ENCODE measurements around the gene PGC.

PGC gene

DNA sequence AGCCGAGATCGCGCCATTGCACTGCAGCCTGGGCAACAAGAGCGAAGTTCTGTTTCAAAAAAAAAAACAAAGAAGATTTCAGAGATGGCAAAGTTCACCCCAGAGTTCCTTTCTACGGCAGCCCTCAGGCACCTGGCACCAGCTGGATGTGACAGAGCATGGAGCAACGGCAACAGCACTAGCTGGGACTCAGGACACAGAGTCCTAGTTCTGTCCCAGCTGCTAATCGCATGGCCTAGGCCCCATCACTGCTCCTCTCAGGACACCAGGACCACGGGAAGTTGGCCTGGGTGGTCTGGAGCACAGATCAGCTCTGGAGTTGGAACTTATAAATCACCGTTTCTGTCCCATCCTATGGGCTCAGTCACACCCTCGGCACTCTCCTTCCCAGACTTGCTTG lies 1.1 kb downstream of the PGC start:
- no peak for DNase-seq (ENCODE audit: low read depth)

DNA sequence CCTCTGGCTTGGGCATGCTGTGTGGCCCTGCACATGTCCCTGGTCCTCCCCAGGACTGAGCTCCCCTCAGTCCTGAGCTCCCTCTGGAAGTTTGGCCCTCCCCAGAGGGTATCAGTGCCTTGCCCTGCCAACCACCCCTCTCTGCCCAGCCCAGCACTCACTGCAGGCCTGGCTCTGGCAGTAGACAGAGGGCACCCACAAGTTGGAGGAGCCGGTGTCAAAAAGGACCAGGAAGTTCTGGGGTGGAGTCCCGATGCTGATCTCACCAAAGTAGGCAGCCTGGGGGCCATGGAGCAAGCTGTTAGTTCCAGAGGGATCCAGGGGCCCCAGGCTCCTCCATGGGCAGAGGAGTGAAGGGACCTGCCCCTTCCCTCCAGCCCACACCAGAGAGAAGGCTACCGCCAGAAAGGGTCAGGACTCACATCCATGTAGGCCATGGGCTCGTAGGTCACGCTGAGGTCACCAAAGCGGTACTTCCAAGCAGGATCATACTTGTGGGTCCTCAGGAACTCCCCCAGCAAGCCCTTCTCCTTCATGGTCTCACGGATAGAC lies 2.9 kb downstream of the PGC start:
- no peak for DNase-seq (ENCODE audit: low read depth)

DNA sequence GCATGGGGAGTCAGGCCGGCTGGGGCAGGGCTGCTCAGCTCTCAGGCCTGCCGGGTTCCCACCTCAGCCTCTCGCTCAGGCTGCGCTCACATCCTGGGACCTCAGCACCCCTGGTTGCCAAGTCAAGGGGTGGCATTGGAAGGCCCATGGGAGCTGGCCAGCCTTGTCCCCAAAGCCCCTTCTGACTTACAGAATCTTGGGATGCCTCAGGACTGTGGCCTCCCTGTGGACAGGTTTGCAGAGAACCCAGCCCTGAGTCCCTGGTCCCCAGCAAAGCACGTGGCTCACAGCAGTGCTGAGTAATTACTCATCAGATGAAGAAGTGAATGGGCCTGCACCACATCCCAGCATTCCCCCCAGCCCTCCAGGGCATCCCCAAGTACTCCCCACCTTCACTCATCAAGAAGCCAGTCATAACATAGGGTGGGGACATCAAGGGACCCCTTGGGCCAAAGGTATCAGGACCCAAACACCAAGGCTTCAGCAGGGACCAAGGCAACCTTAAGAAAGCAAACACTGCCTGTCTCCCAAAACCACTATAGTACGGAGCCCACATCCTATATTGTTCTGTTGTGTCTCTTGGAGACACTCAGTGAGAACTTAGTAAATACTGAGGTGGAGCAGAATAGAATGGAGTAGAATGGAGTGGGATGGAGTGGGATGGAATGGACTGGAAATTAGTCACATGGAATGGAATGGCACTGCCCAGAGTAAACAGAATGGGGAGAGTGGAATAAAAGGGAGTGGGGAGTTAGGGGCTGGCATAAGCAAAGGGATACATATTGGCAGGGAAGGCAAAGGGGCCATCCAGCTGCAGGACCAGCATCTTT lies 3.6 kb downstream of the PGC start:
- no peak for DNase-seq (ENCODE audit: low read depth)

DNA sequence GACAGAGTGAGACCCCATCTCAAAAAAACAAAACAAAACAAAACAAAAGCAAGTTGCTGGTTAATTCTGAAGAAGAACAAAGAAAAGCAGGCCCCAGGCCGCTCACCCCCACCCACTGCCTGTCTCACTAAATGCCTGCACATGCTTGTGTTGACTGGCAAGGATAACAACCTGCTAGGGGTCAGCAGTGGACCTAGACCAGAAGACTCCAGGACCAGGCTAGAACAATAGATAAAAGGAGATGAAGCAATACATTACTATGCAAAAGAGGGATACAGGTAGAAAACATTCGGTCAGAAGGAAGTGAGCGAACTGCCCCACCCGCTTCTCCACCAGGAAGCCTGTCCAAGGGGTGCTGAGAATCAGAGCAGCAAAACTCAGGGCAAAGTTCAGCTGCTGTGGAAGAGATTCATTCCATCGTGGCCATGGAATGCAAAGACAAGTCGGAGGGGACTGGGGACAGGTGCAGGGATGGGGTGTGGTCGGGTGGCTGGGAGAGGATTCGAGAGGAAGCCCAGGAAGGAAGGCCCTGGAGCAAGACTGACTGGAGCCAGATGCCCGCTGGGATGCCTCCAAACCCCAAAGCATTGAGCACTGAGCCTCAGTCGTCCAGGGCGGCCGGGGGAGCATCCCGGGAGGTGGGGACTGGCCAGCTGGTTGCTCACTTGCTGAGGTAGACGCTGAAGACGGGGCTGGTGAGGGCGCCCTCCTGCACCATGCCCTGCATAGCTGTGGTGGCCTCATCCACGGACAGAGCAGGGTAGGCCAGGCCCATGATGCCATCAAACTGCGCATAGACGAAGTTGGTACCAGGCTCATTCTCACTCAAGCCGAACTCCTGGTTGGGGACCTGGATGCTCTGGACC lies 5.3 kb downstream of the PGC start:
- no peak for DNase-seq (ENCODE audit: low read depth)

DNA sequence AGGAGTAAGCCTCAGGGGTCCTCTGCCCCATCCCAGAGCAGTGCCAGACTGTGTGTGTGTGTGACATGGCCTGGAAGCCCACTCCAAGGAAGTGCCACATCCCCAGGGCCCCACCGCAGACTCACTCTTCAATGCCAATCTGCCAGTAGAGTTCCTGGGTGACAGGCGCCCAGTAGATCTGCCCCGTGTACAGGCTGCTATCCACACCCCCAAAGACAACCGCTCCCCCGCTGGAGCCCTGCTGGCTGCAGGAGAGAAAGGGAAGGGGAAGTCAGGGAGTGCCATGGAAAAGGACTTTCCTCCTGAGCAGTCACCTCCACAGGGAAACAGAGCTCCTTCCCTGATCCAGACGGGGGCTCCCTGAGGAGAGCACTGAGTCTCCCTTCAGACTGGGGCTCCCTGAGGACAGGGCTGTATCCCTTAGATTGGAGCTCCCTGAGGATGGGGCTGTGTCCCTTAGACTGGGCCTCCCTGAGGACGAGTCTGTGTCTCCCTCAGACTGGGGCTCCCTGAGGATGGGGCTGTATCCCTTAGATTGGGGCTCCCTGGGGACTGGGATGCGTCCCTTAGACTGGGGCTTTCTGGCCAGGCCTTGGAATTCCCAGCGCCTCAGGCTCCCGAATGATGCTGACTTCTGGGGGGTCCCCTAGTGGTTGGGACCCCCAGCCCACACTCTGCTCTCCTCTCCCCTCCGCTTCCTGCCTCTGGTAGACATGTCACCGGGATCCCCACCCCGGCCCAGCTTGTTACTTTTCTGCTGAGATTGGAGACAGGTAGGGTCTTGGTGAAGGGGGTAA lies 6.6 kb downstream of the PGC start:
- no peak for DNase-seq (ENCODE audit: low read depth)

DNA sequence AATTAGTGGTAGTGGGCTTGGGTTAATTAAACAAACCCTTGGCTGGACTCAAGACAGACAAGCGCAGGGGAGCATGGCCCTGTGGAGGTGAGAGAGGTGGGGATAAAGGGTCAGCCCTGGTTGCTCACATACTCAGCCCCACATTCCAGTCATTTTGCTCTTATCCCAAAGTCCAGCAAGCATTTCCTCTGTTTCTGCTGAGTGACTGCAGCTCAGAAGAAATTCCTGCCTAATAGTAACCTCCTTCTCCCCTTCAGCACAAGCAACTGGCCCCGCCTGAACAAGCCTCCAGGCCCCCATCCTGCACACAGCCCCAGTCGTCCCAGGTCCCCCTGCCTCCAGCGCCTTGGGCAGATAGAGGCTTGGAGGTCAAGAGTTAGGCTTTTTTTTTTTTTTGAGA lies 8.2 kb downstream of the PGC start:
- no peak for DNase-seq (ENCODE audit: low read depth)

DNA sequence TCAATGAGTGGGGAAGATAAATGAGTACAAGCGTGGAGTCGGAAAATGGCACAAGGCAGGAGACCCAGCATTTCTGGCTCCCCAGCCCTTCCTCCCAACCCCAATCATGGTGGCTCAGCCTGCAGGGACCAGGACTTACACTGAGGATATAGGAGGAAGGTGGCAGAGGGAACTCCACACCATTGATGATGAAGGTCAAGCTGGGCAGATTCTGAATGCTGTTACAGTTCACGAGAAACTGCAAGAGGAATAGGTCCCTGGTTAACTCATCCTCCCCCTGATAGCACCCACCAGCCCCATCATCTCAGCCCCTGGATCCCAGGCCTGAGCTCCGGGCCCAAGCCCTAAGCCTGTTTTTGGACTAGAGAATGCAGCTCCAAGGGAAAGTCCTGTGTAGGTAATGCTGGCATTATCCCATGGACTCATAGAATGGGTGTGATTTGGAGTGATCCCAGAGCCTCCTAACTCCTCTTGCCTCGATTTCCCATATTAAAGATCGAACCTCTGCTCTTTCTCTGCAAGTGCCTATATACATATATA lies 9.5 kb downstream of the PGC start:
- no peak for DNase-seq (ENCODE audit: low read depth)

DNA sequence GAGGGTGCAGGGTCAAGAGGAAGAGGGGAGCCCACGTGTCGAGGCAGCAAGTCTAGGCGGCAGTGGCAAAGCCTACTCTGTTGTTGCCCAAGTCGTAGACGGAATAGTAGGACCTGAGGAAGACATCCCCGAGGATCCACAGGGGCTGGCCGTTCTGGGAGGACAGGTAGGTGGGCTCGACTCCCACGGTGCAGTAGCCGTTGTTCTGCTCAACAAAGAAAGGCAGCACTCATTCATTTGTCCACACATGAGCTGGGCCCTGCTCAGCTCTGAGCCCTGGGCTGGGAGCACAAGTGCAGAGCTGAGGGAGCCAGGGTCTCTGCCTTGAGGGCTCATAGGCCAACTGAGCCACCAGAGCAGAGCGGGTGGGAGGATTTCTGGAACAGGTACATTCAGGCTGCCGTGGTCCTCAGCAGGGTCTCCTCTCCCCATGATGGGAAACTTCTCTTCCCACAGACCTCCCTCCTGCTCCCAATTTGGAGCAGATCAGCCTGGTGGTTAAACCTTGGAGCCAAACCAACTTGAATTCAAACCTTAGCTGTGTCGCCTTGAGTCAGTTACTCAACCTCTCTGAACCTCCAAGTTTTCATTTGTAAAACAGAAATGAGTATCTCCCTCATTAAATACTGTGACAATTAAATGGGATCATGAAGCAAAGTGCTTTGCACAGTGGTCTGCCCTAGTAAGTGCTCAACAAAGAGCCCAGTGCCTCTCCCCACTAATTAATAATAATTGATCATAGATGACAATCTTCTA lies 10.2 kb downstream of the PGC start:
- DNase-seq (ENCODE audit: low read depth), result no peak

DNA sequence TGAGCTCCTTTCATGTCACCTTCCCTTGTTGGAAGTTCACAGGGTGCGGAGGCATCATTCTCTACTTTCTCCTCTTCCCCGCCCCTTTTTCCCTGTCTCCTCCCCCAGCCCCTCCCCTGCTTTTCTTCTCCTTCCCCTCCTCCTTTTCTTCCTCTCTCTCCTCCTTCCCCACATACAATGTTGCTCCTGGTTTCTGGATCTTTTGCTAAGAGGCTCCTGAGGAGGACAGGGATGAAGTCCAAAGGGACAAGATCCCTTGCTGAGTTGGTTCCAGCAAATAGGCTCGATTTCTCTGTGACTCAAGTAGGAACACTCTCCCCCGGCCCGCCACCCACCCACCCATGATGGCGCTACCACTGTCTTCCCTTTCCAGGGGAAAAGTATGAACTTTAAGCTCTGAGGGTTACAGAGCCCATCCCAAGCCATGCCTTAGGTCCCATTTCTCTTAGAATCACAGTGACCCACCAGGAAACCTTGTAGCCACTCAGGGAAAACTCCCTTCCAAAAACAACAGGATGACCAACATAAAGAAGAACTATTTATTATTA lies 10.9 kb downstream of the PGC start:
- no peak for DNase-seq (ENCODE audit: low read depth)

DNA sequence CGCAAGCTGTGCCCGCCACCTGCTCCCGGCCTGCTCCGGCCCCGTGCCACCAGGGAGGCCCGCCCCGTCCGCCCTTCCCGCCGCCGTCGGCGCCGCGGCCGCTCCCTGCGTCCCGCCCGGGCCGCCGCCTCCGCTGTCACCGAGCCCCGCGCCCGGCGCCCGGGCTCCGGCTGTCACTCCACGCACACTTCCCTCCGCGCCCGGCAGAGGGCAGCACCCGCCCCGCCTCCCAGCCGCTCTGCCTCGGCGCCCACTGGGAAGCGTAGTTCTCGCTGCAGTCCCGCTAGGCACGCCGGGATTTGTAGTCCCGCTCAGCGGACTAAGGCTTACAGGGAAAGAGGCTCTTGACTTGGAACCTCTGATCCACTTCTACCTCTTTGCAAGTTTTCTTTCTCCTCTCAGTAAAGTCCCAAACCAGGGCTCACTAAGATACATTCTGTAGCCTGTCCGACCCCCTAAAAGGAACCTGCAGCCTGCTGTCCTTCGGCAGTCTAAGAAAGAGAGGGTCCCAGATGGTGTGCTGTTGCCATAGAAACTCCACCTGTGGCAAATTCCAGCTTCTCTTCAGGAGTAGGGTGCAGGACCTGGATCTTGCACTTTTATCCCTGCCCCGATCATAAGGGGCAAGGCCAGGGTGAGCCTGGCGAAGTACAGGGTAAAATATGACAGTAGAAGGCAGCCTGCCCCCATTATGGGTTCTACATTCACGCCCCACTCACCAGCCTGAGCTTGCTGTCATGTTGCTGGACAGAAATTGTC lies 11.6 kb downstream of the PGC start, which contains the start of gene TFEB:
TFEB (minus strand) TSS at position 182 of the 759 bp plus-strand sequence. CDS start 44,395 bp downstream, outside the sequence.
- peak; percentile 92 for DNase-seq (ENCODE audit: low read depth)

DNA sequence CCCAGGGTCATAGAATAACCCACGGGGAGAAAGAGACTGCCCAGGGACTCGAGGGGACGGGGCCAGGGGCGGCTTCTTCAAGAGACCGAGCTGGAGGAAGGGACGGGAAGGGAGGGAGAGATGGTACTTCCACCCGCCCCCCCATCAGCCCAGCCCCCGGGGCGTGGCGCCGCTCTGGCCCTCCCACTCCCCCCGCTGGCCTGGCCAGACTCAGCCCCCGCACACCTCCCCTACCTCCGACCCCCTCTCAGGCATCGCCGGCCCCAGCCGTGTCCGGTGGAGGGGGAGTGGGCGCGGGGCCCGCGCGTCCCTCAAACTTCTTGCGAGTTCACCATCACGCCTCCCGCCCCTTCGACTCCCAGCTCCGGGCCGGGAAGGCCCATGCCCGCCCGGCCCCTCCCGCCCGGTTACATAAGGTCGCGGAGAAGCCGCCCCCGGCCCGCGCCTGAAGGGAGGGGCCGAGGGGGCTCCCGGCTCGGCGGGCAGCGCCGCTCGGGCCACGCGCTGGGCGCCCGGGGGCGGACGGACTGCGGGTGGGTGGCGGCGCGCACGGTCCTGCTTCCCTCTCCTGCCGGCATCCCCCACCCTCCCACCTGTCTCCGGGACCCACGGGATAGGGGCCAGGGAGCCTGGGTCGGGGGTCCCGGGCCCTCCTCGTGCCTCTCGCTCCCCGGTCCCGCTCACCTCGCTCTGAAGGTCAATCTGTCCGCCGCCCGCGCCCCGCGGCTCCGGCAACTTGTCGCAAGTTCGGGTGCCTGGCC lies 12.4 kb downstream of the PGC start:
- DNase-seq (ENCODE audit: low read depth), result peak; percentile 60

DNA sequence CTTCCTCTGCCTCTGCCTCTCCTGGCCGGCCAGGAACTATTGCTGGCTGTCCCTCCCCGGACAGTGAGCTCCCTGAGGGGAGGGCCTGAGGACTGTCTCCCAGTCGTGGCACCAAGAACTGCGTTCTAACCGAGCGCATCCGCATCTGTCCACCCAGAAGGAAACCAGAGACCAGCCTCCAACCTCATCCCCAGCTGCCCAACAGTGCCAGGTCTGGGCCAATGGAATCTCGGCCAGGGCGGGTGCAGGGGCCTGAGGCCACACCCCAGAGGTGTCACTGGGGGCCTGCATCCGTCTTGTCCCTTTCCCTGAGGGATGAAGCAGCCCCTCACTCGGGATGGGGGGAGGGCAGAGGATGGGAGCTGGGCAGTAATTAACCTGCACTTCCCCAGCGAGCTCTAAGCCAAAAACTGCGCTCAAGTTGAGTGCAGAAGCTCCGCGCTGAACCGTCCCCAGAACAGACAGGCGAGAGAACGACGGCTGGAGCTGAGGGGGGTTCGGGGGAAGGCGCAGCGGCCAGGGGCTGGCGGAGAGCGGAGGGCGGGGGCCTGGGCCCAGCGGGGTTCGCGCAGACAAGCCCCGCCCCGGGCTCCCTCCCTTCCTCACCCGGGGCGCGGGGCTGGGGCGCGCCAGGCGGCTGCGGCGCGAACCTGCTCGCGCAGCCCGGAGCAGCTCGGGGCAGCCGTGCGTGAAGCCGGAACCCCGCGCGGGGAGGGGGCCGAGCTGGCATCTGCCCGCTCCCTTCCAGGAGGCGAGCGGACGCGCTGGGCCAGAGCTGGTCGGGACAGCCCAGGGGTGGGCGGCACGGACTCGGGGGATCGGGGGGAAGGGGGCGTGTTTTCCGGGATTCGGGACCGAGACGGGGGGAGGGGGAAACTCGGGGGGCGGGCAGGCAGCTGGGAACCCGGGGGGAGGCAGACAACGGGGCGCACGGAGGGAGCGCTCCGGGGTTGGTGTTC lies 13.2 kb downstream of the PGC start:
- DNase-seq (ENCODE audit: low read depth), result peak; percentile 57

DNA sequence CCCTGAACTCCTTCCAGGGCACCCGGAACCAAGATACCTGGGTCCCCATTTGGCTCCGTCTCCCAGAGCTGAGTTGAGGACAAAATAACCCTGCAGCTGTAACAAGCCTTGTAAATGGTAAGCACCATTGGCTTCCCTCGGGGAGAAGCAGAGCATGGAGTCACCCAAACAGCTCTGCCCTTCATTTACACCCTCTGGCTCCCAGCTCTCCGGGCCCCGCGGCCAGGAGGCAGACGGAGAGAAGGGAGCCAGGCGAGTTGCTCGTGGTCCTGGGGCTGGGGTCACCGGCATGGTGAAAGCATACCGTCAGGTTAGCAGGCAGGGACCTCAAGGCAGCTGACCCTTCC lies 13.9 kb downstream of the PGC start:
- DNase-seq (ENCODE audit: low read depth), result no peak

DNA sequence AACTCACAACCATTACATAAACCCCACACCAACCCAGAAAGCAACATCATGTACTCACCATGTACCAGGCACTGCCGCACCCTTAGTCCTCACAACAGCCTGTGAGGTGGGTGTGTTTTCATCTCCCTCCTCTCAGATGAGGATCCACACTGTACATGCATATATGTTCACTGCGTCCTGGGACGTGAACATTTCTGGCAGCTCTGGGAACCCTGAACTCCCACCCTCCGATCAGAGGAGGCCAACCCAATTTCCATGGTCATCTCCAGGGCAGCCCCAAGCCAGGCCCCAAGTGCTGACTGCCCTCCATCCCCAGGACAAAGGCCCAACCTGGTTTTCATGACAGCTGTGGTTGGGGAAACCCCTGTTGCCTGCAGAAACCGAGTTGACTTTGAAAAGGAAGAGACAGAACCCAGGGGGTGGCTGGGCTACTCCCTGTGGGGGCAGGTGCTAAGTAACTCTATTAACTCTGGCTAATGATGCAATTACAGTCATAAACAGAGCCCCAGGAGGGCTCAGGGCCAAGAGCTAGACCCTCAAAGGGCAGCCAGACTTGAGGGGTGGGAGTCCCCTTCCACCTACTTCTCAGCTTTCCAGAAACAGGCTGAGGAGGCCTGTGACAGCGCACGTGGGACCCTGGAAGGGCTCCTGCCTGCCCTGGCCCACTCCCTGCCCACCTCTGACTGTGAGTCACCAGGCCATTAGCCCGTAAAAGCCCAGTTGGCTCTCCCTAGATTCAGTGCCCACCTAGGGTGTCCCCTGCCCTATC lies 14.4 kb downstream of the PGC start:
- DNase-seq (ENCODE audit: low read depth), result peak; percentile 23

DNA sequence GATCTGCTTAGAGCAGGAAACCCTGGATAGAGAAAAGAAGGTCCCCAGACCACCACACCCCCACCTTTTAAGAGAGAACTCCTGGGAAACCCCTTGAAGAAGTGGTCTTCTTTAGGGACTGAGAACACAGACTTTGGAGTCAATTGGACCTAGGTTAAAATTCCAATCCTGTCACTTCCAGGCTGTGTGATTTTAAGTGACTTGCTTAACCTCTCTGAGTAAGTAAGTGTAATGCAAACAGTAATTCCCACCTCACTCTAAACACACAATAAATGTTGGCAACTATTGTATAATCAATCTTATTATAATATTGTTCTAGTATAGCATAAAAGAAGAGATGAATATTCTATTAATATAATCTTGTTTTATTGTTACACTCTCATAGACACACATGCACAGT lies 15.0 kb downstream of the PGC start:
- no peak for DNase-seq (ENCODE audit: low read depth)

DNA sequence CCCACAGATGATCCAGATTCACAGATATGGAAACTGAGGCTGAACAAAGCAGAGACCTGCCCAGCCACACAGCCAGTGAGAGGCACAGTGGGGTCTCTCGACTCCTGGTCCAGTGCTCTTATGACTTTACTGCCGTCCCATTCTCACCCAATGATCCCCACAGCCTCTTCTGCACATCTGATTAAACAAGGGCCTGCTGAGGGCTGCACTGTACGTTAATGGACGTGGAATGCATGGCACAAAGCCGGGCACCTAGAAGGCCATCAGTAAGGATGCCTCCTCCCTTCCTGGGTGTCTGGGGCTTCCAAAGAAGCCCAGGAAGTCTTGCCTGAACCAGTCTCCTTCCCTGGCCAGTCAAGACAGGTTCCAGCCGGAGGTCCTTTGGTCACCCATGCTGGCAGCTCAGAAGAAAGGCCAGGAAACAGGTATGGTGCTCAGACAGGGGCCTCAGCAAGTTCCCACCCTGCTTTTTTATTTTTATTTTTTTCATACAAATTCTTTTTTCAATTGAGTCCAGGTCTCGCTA lies 15.6 kb downstream of the PGC start:
- no peak for DNase-seq (ENCODE audit: low read depth)
